GM10847 (cell line): ENCODE measurements around the gene OCA2.

Experiments
- POLR2A ChIP-seq: IDR thresholded peaks from 2 replicates; pipeline ENCODE4 v1.6.1; 2011; ENCODE audit not compliant: insufficient read length; ENCODE audit errors: extremely low read depth

OCA2 gene

GRCh38 chr15:28024889-28025250, 74.2 kb downstream of the OCA2 start:
- TF ChIP-seq POLR2A: no peak

DNA sequence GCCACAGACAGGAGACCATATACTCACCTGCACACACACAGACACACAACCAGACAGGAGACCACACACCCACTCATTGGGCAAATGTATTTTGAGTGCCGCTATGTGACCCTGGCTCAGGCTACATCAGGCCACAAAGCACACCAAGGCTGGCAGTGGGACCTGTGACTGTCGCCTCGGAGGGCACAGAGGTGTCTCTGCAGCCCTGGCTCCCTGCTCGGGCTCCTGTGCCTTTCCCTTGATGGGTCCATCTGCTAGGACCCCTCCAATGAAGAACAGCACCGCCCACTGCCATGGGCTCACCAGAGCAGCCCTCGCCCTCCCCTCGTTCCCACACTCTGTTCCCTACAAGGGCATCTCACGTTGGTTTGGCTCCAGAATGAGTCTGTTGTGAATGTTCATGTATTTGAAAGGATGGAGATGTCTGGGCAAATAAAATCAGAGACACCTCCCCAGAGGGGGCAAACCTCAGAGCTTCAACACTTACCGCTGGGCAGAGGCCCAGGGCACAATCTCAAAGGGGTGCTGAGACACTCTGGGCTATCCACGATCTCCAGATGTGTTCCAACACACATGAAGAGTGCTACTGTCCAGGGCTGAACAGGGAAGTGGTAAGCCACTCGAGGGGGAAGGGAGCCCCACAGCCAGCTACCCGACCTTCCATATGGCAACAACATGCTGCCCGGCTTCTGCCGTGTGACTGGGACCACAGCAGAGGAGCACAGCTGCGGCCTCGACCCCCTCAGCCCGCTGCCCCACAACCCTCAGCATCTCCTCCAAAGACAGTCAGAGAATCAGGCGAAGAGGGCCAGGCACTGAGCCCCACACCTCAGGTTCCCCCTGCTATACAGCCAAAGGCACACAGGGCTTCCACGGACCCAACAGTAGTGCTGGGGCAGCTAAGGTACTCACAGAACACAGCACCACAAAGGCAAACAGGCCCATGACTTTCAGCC, 74.9 kb downstream of the OCA2 start:
- no peak for TF ChIP-seq POLR2A

GRCh38 chr15:28023422-28023821, 75.7 kb downstream of the OCA2 start:
- no peak for TF ChIP-seq POLR2A

- TF ChIP-seq POLR2A: no peak
Observed at GRCh38 chr15:28022961-28023360, 76.2 kb downstream of the OCA2 start.

- TF ChIP-seq POLR2A: no peak
Observed at GRCh38 chr15:28022181-28022580, 76.9 kb downstream of the OCA2 start.

GRCh38 chr15:28021281-28022039, 77.7 kb downstream of the OCA2 start:
- TF ChIP-seq POLR2A: no peak

GRCh38 chr15:28020644-28021043, 78.5 kb downstream of the OCA2 start:
- no peak for TF ChIP-seq POLR2A

DNA sequence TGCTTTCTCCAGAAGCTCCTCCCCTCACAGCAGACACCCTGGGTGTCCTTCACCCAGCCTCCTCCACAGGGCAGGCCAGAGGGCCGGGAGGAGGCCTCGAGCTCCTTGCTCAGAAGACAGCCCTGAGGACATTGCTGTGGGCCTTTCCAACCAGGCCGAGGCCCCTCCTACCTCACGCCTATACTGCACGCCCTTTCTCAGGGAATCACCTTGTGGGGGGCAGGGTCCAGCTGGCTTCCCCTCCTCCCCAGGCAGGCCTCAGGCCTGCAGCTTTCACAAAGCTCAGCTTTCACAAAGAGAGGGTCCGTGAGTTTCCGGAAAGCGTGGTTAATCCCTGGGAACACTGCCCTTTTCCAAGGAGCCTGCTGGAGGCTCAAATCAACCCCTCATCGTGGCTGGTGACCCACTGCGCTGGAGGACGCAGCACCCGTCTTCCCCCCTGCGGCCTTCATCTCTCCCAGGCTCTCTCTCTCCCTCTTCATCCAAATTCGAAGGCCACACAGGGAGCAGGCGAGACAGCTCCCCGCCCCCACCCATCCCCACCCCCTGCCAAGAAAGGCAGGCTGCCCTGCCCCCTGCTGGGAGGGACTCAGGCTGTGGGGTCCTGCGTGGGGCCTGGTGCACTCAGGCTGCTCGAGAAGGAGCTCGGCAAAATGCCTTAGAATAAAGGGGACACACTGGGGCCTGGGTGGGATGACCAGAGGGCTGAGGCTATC, 79.4 kb downstream of the OCA2 start:
- no peak for TF ChIP-seq POLR2A

DNA sequence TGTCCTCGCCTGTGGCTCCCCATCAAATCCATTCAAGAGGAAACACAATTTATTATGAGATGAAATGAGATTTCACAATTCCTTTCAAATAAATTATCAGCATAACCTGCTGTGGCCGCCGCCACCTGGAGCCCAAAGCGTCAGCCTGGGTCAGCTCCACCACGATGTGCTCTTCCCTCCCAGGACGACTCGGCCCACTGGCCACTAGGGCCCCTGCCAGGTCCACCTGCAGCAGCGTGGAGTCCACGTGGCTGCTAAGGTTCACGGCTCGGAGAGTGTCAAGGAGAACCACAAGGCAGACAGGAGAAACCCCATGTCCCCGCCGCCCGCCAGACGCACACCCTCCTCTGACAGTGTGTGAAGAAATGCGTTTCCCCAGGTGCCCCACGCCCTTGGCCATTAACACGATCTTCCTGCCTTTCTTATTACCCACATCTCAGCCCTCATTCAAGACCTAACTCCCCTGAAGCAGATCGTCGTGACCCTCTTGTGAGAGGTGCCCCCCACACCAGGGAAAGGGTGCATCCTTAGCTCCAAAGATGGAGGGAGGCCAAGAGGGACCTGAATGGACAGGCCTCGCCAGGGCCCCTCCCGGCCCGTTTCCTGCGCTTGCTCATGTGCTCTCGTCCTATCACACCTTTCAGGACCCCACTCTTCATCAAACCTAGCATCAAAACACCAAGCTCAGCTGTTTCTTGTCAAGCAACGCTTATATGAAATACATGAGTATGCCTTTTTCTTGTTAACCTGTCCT, 80.6 kb downstream of the OCA2 start:
- no peak for TF ChIP-seq POLR2A

DNA sequence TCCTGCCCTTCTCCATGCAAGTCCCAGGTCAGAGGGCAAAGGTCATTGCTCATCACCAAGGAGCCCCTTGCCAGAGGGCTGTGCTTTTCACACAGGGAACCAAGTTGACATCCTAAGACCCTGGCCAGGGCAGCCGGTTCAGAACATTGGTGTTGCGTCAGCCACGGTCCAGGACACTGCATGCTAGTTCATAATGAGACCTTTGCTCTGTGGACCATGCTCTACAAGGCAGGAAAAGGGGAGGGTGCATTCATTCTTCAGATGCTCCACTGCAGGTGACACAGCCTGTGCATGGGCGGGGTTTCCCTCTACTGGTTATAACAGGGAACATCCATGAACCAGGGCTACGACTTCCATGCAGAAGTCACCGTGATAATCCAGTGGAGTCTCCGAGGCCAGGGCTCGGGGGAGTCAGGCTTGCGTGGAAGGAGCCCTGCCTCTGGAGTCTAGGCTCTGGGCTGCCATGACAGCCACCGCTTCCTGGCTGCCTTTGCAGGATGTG, 81.6 kb downstream of the OCA2 start:
- no peak for TF ChIP-seq POLR2A

GRCh38 chr15:28015855-28016254, 83.3 kb downstream of the OCA2 start:
- TF ChIP-seq POLR2A: no peak

GRCh38 chr15:28014623-28015200, 84.4 kb downstream of the OCA2 start:
- TF ChIP-seq POLR2A: no peak

GRCh38 chr15:28013976-28014375, 85.1 kb downstream of the OCA2 start:
- no peak for TF ChIP-seq POLR2A

DNA sequence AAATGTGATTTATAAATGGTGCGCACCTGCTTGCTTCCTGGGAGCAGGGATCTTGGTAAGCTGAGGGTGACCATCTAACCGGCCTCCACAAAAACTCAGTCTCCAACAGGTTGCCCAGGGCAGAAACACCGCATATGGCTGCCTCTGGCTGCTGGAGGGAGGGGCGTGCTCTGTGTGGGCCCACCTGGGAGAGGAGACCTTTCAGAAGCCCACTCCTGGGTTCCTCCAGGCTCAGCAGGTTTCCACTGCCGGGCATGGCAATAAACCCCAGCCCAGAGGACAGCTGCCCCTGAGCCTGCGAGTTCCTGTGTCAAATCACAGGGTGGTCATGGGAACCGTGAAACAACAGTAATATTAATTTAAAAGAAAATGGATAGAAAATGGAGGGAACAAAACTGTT, 85.6 kb downstream of the OCA2 start:
- TF ChIP-seq POLR2A: no peak

DNA sequence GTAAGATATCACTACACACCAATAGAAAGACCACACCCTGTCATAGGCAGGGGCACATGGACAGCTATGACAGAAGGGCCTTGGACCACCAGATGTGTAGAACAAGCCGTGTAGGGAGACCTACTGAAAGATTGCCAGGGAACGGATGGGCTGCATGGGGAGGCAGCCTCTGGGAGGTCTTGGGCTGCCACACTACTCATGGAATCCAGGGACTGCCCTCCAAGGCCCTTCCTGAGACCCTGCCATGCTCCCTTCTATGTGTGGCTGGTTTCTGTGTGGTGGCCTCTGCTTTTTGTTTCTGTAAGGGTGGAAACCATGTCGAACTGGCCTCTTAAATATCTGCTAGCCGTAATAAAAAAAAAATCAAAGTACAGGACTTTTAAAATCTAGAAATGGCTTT, 86.9 kb downstream of the OCA2 start:
- TF ChIP-seq POLR2A: no peak
